ENCODE results near the gene CAPN5. TPM values are rescaled to one million over a fixed set of nuclear protein-coding genes. Genes with fewer than 3 reads are reported as not detected.

The CAPN5 gene
- total and polyA plus RNA-seq, 11 donors = 1.1 to 4.5 (median 2.1) TPM

DNA sequence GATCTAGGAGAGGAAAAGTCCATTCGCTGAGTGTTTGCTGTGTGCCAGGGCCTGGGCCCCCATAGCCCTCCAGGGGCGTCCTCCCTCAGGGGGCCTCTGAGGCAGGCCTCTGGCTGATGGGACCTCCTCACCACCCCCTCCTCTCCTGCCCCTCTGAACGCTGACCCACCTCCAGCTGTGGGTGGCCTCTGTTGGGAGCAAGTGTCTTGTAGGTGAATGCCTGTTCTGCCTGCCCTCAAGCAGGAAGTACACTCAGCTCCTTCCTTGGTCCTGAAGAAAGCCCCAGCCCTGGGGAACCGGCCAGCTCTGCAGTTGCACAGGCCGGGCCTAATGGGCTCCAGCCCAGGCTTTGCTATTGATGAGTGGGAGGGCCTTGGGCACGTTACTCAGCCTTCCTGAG is 64.8 kb downstream of the CAPN5 start:
- Histone ChIP-seq H3K27ac (peak overlapping the region in 4 of 12 donors; percentile 5 to 57 (median 16)), H3K36me3 (no peaks in the 10 kb centered on the region)
- 59 to 86% (median 74%) methylated on average over 6 of the region's 6 CpGs for WGBS, 4 donors

DNA sequence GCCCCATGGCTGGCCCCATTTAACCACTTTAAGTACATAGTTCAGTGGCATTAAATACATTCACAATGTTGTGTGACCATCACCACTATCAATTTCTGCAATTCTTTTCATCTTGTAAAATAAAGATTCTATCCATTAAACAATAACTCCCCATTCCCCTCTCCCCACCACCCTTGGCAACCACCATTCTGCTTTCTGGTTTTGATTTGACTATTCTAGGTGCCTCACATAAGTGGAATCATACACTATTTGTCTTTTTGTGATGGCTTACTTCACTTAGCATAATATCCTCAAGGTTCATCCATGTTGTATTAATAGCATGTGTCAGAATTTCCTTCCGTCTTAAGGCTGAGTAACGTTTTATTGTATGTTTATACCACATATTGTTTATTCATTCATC is 68.3 kb downstream of the CAPN5 start:
- H3K9me3 ChIP-seq = no peaks in the 10 kb centered on the region
- H3K4me1 ChIP-seq = peaks cover 0 to 50% (median 27%) of the 10 kb centered on the region in 12 donors
- TF ChIP-seq POLR2A (IDR thresholded peaks at IDR 0.05) = no peak
- TF ChIP-seq, protein P1, sequence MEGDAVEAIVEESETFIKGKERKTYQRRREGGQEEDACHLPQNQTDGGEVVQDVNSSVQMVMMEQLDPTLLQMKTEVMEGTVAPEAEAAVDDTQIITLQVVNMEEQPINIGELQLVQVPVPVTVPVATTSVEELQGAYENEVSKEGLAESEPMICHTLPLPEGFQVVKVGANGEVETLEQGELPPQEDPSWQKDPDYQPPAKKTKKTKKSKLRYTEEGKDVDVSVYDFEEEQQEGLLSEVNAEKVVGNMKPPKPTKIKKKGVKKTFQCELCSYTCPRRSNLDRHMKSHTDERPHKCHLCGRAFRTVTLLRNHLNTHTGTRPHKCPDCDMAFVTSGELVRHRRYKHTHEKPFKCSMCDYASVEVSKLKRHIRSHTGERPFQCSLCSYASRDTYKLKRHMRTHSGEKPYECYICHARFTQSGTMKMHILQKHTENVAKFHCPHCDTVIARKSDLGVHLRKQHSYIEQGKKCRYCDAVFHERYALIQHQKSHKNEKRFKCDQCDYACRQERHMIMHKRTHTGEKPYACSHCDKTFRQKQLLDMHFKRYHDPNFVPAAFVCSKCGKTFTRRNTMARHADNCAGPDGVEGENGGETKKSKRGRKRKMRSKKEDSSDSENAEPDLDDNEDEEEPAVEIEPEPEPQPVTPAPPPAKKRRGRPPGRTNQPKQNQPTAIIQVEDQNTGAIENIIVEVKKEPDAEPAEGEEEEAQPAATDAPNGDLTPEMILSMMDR (IDR thresholded peaks at IDR 0.05) = no peak
- WGBS, 4 donors = 20 to 56% (median 27%) methylated on average over 1 to 2 of the region's 2 CpGs
- intact Hi-C loops (cut with DNase I) = no loop called here
- H3K27ac ChIP-seq = no peak overlapping the region
- DNase-seq (no peak), ATAC-seq (no peak)
- H3K27me3 ChIP-seq = peaks cover 0 to 12% (median 5%) of the 10 kb centered on the region in 9 donors
- H3K36me3 ChIP-seq = no peaks in the 10 kb centered on the region
- H3K4me3 ChIP-seq = no peak overlapping the region

More for the DNA sequence above, 64.8 kb downstream of the CAPN5 start:
- H3K4me3 ChIP-seq = no peak overlapping the region
- H3K9me3 ChIP-seq = no peaks in the 10 kb centered on the region
- ATAC-seq (no peak), DNase-seq (peak in 1 of 5 donors; percentile 68)
- H3K27me3 ChIP-seq = peaks cover 0 to 4% (median 0%) of the 10 kb centered on the region in 9 donors
- TF ChIP-seq, protein P1 (IDR thresholded peaks at IDR 0.05) = no peak
- no peak for TF ChIP-seq POLR2A (IDR thresholded peaks at IDR 0.05)
- intact Hi-C loops (cut with DNase I) = no loop called here
- peaks cover 0 to 41% (median 26%) of the 10 kb centered on the region in 12 donors for H3K4me1 ChIP-seq

DNA sequence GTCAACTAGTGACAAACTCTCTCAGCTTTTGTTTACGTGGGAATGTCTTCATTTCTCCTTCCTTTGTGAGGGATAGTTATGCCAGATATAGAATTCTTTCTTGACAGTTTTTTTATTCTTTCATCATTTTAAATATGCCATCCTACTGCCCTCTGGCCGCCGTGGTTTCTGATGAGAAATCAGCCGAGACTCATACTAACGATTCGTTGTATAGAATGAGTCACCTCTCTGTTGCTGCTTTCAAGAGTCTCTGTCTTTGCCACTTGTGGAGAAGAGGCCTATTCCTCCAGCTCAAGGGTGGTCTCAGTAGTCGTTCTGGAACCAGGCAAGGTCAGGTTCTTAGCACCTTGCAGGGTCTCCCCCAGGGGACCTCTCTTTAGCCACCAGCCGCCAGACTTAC is 69.3 kb downstream of the CAPN5 start:
- 87 to 91% (median 90%) methylated on average over 8 of the region's 8 CpGs for WGBS, 4 donors

DNA sequence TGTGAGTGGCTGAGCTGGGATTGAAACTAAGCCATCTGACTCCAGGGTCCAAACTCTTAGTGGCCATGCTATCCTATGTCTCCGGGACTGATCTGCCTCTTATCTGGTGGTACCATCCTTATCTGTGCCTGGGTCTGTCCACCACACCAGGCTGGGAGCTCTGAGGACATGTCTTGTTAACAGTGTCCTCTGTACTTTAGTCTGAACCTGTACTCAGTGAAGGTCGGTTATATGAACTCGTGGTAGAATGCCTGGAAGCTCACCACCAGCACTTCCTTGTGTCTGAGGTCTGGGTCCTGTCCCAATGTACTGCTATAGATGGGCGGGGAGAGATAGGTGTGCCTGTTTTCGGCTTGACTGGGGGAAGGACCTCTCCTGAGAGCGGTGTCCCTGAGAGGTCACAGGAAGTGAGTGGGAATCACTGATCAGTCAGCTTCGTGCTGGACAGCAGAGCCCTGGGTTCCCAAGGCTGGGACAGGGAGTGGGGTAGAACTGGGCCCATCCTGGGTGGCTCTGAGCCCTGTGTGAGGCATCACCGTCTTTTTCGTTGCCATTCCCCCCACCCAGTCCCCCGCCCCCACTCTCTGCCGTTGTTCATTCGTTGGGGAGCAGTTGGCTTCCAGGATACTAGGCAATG is 70.1 kb downstream of the CAPN5 start:
- TF ChIP-seq, protein P1 (IDR thresholded peaks at IDR 0.05) = no peak
- TF ChIP-seq POLR2A (IDR thresholded peaks at IDR 0.05) = no peak
- ATAC-seq (no peak), DNase-seq (peak in 1 of 5 donors; percentile 16)
- intact Hi-C loops (cut with DNase I) = no loop called here
- 61 to 75% (median 70%) methylated on average over 11 to 12 of the region's 12 CpGs for WGBS, 4 donors
- Histone ChIP-seq H3K27me3 (peaks cover 0 to 12% (median 5%) of the 10 kb centered on the region in 9 donors), H3K4me3 (no peak overlapping the region), H3K9me3 (no peaks in the 10 kb centered on the region), H3K36me3 (no peaks in the 10 kb centered on the region), H3K27ac (no peak overlapping the region), H3K4me1 (peaks cover 0 to 40% (median 19%) of the 10 kb centered on the region in 12 donors)

More for the DNA sequence above, 69.3 kb downstream of the CAPN5 start:
- no peak overlapping the region for H3K27ac ChIP-seq
- DNase-seq (peak in 1 of 5 donors; percentile 10), ATAC-seq (no peak)
- no peaks in the 10 kb centered on the region for H3K36me3 ChIP-seq
- no peaks in the 10 kb centered on the region for H3K9me3 ChIP-seq
- peaks cover 0 to 12% (median 5%) of the 10 kb centered on the region in 9 donors for H3K27me3 ChIP-seq
- intact Hi-C loops (cut with DNase I) = no loop called here
- peaks cover 0 to 48% (median 26%) of the 10 kb centered on the region in 12 donors for H3K4me1 ChIP-seq
- H3K4me3 ChIP-seq = no peak overlapping the region
- TF ChIP-seq POLR2A (IDR thresholded peaks at IDR 0.05) = no peak
- TF ChIP-seq, protein P1 (IDR thresholded peaks at IDR 0.05) = no peak
